ENCODE measurements around the gene YTHDF2. TPM values are rescaled to one million over a fixed set of nuclear protein-coding genes. Genes with fewer than 3 reads are reported as not detected.

Gene YTHDF2
- total RNA-seq, 1 donor from 2014 or later, result 97.5 TPM

DNA sequence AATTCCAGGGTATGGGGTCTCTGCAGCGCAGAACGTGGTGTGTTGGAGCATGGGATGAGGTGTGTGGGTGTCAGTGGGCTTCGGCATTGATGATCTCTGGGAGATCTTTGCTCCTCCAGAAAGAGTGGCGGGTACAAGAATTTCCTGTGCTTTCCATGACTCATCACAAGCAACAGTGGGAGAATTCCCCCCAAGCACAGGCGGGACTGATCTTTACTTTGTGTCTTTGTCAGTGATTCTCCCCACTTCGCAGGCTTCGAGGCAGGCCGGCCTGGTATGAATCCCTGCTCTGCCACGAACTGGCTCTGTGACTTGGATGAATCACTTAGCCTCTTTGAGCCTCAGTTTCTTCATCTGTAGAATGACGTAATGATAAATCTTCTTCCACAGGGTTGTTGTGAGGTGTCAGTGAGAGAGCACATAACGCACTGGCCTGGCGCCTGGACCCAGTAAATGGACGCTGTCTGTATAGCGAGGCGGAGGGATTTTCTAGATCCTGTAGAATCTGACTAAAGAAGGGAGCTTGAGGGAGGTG is 77.3 kb downstream of the YTHDF2 start:
- H3K9ac ChIP-seq (ENCODE audit: low read length), result no peak overlapping the region
- H3K4me3 ChIP-seq (ENCODE audit: insufficient read depth, low read depth, low read length), result no peak overlapping the region
- H3K4me3 Mint-ChIP-seq (ENCODE audit: unreplicated experiment), result peak overlapping the region; percentile 29
- H2AFZ ChIP-seq (ENCODE audit: low read depth, low read length), result no peak overlapping the region
- DNase-seq (ENCODE audit: low read depth), result no peak
- H4K20me1 ChIP-seq (ENCODE audit: insufficient read depth, low read length), result no peaks in the 10 kb centered on the region
- no peaks in the 10 kb centered on the region for H3K79me2 ChIP-seq (ENCODE audit: insufficient read depth, low read length)
- peaks cover 64% of the 10 kb centered on the region for H3K27me3 ChIP-seq (ENCODE audit: insufficient read depth, low read length)
- no peak overlapping the region for H3K27ac ChIP-seq (ENCODE audit: low read depth, low read length)
- peaks cover 62% of the 10 kb centered on the region for H3K27me3 Mint-ChIP-seq (ENCODE audit: low read depth, unreplicated experiment)
- FAIRE-seq, result no peak
- H3K4me1 Mint-ChIP-seq (ENCODE audit: low read depth, unreplicated experiment), result peaks cover 14% of the 10 kb centered on the region
- H3K4me1 ChIP-seq (ENCODE audit: insufficient read depth, low read length), result no peaks in the 10 kb centered on the region
- H3K4me2 ChIP-seq (ENCODE audit: low read length), result no peak overlapping the region
- no peaks in the 10 kb centered on the region for H3K9me3 ChIP-seq (ENCODE audit: insufficient read depth, low read depth, low read length)
- H3K9me3 Mint-ChIP-seq (ENCODE audit: unreplicated experiment), result no peaks in the 10 kb centered on the region
- H3K27ac Mint-ChIP-seq (ENCODE audit: unreplicated experiment), result no peak overlapping the region
- no peaks in the 10 kb centered on the region for H3K36me3 Mint-ChIP-seq (ENCODE audit: low read depth, unreplicated experiment)
- TF ChIP-seq, protein P1, sequence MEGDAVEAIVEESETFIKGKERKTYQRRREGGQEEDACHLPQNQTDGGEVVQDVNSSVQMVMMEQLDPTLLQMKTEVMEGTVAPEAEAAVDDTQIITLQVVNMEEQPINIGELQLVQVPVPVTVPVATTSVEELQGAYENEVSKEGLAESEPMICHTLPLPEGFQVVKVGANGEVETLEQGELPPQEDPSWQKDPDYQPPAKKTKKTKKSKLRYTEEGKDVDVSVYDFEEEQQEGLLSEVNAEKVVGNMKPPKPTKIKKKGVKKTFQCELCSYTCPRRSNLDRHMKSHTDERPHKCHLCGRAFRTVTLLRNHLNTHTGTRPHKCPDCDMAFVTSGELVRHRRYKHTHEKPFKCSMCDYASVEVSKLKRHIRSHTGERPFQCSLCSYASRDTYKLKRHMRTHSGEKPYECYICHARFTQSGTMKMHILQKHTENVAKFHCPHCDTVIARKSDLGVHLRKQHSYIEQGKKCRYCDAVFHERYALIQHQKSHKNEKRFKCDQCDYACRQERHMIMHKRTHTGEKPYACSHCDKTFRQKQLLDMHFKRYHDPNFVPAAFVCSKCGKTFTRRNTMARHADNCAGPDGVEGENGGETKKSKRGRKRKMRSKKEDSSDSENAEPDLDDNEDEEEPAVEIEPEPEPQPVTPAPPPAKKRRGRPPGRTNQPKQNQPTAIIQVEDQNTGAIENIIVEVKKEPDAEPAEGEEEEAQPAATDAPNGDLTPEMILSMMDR (IDR thresholded peaks at IDR 0.05; ENCODE audit: insufficient read depth, low read depth, low read length), result no peak
- TF ChIP-seq EZH2 (IDR thresholded peaks at IDR 0.05; ENCODE audit: insufficient read depth, low read length), result no peak
- no peaks in the 10 kb centered on the region for H3K36me3 ChIP-seq (ENCODE audit: insufficient read depth, low read length)

DNA sequence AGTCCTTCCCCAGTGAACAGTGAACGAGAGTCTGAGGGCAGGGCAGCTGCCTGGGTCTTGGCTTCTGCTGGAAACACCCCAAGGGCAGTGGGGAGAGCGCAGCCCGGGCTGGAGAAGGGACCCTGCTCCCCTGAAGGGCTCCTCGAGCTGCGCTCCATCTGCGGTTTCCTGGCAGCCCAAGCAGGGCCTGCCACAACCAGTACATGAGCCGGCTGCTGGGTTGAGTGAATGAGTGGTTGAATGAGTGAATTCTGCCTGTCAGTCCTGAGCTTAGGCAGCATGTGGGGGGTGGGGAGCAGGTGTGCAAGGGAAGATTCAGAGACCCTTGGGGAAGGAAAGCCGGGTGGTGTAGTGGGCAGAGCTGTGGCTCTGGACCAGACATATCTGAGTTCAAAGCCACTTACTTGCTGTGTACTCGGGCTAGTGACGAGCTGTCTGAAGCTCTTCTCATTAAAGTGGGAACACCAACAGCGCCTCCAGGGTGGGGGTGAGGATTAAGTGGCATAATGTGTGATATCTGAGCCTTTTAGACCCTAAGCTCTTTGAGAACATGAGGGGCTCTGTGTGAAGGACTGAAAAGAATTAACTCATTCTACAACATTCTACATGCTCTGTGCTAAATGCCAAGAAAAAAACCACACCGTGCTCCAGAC is 78.9 kb downstream of the YTHDF2 start:
- Histone ChIP-seq H3K4me2 (ENCODE audit: low read length) (no peak overlapping the region), H3K27me3 (ENCODE audit: insufficient read depth, low read length) (peaks cover 55% of the 10 kb centered on the region), H2AFZ (ENCODE audit: low read depth, low read length) (no peak overlapping the region), H3K9me3 (ENCODE audit: insufficient read depth, low read depth, low read length) (no peaks in the 10 kb centered on the region), H4K20me1 (ENCODE audit: insufficient read depth, low read length) (no peaks in the 10 kb centered on the region), H3K4me3 (ENCODE audit: insufficient read depth, low read depth, low read length) (no peak overlapping the region), H3K79me2 (ENCODE audit: insufficient read depth, low read length) (no peaks in the 10 kb centered on the region), H3K36me3 (ENCODE audit: insufficient read depth, low read length) (no peaks in the 10 kb centered on the region), H3K27ac (ENCODE audit: low read depth, low read length) (no peak overlapping the region), H3K4me1 (ENCODE audit: insufficient read depth, low read length) (no peaks in the 10 kb centered on the region), H3K9ac (ENCODE audit: low read length) (no peak overlapping the region)
- TF ChIP-seq, protein P1 (IDR thresholded peaks at IDR 0.05; ENCODE audit: insufficient read depth, low read depth, low read length), result no peak
- no peak for TF ChIP-seq EZH2 (IDR thresholded peaks at IDR 0.05; ENCODE audit: insufficient read depth, low read length)
- FAIRE-seq (no peak), DNase-seq (ENCODE audit: low read depth) (no peak)
- Mint-ChIP-seq H3K4me1 (ENCODE audit: low read depth, unreplicated experiment) (peaks cover 14% of the 10 kb centered on the region), H3K36me3 (ENCODE audit: low read depth, unreplicated experiment) (no peaks in the 10 kb centered on the region), H3K27ac (ENCODE audit: unreplicated experiment) (no peak overlapping the region), H3K9me3 (ENCODE audit: unreplicated experiment) (no peaks in the 10 kb centered on the region), H3K27me3 (ENCODE audit: low read depth, unreplicated experiment) (peaks cover 53% of the 10 kb centered on the region), H3K4me3 (ENCODE audit: unreplicated experiment) (no peak overlapping the region)

DNA sequence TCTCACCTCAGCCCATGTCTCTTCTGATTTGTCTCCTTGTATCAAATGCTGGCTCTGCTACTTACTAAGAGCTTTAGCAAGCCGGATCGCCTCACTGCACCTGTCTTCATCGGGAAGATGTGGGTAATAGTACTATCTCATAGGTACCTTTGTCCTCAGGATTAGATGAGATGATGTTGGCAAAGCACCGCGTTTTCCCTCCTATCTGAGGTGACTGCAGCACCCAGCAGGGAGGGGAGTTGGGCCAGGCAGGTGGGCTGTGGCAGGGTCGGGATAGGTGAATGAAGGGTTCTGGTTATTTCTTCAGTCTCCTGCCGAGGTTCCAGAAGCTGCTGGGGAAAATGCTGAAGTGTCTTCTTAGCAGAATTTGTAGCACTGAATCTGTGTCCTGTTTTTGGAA is 80.4 kb downstream of the YTHDF2 start:
- H4K20me1 ChIP-seq (ENCODE audit: insufficient read depth, low read length), result no peaks in the 10 kb centered on the region
- H3K9me3 ChIP-seq (ENCODE audit: insufficient read depth, low read depth, low read length), result no peaks in the 10 kb centered on the region
- H3K4me1 ChIP-seq (ENCODE audit: insufficient read depth, low read length), result no peaks in the 10 kb centered on the region
- H3K4me3 ChIP-seq (ENCODE audit: insufficient read depth, low read depth, low read length), result no peak overlapping the region
- peaks cover 44% of the 10 kb centered on the region for H3K27me3 ChIP-seq (ENCODE audit: insufficient read depth, low read length)
- H3K9me3 Mint-ChIP-seq (ENCODE audit: unreplicated experiment), result no peaks in the 10 kb centered on the region
- H3K36me3 Mint-ChIP-seq (ENCODE audit: low read depth, unreplicated experiment), result no peaks in the 10 kb centered on the region
- no peak overlapping the region for H3K9ac ChIP-seq (ENCODE audit: low read length)
- no peak overlapping the region for H3K4me2 ChIP-seq (ENCODE audit: low read length)
- no peak for TF ChIP-seq EZH2 (IDR thresholded peaks at IDR 0.05; ENCODE audit: insufficient read depth, low read length)
- TF ChIP-seq, protein P1 (IDR thresholded peaks at IDR 0.05; ENCODE audit: insufficient read depth, low read depth, low read length), result no peak
- H3K36me3 ChIP-seq (ENCODE audit: insufficient read depth, low read length), result no peaks in the 10 kb centered on the region
- H3K27me3 Mint-ChIP-seq (ENCODE audit: low read depth, unreplicated experiment), result peaks cover 43% of the 10 kb centered on the region
- DNase-seq (ENCODE audit: low read depth), result no peak
- H3K27ac Mint-ChIP-seq (ENCODE audit: unreplicated experiment), result no peak overlapping the region
- no peak overlapping the region for H2AFZ ChIP-seq (ENCODE audit: low read depth, low read length)
- H3K4me1 Mint-ChIP-seq (ENCODE audit: low read depth, unreplicated experiment), result peaks cover 14% of the 10 kb centered on the region
- no peak overlapping the region for H3K4me3 Mint-ChIP-seq (ENCODE audit: unreplicated experiment)
- H3K79me2 ChIP-seq (ENCODE audit: insufficient read depth, low read length), result no peaks in the 10 kb centered on the region
- FAIRE-seq, result no peak
- no peak overlapping the region for H3K27ac ChIP-seq (ENCODE audit: low read depth, low read length)
